ENCODE data around the gene MSLN.

The MSLN gene

GRCh38 chr16:796296-797119 lies 36.0 kb downstream of the MSLN start:
- Histone ChIP-seq H3K4me2 (ENCODE audit: insufficient read depth, low read length) (no peak overlapping the region), H3K9me3 (ENCODE audit: insufficient read depth, low read length, severe bottlenecking) (no peaks in the 10 kb centered on the region), H3K27ac (ENCODE audit: low read length) (no peak overlapping the region), H3K4me1 (ENCODE audit: insufficient read depth, low read length) (no peaks in the 10 kb centered on the region), H4K20me1 (ENCODE audit: insufficient read depth, low read length) (peaks cover 58% of the 10 kb centered on the region), H3K36me3 (ENCODE audit: insufficient read depth, low read length) (peaks cover 59% of the 10 kb centered on the region), H3K4me3 (ENCODE audit: low read depth in 1 of 2, low read length in 2 of 2) (no peak overlapping the region), H3K9ac (ENCODE audit: low read depth, low read length) (no peak overlapping the region), H3K79me2 (ENCODE audit: insufficient read depth, low read length) (peaks cover 2% of the 10 kb centered on the region; the same call in 1 of the 2 replicates), H3K27me3 (ENCODE audit: insufficient read depth, low read length, poor library complexity) (no peaks in the 10 kb centered on the region), H2AFZ (ENCODE audit: low read depth, low read length) (no peak overlapping the region)
- ATAC-seq (ENCODE audit: insufficient read depth, low read depth) (no peak), DNase-seq (no peak)
- TF ChIP-seq CTCF (IDR thresholded peaks at IDR 0.05; ENCODE audit: borderline replicate concordance, extremely low read depth, low read length, poor library complexity, severe bottlenecking), result no peak
- TF ChIP-seq EZH2 (IDR thresholded peaks at IDR 0.05; ENCODE audit: borderline replicate concordance, low read depth, low read length, severe bottlenecking), result no peak

DNA sequence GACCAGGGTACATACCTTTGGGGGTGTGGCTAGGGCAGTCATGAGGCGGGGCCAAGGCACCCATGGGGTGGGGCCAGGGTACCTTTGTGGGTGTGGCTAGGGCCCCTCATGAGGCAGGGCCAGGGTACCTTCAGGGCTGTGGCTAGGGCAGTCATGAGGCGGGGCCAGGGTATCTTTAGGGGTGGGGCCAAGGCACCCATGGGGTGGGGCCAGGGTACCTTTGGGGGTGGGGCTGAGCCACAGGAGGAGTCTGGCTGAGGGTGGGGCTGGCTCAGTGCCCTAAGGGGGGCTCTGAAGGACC lies 36.5 kb downstream of the MSLN start:
- H3K9me3 ChIP-seq (ENCODE audit: insufficient read depth, low read length, severe bottlenecking), result no peaks in the 10 kb centered on the region
- H2AFZ ChIP-seq (ENCODE audit: low read depth, low read length), result no peak overlapping the region
- H3K27me3 ChIP-seq (ENCODE audit: insufficient read depth, low read length, poor library complexity), result no peaks in the 10 kb centered on the region
- peaks cover 54% of the 10 kb centered on the region for H3K36me3 ChIP-seq (ENCODE audit: insufficient read depth, low read length)
- H3K79me2 ChIP-seq (ENCODE audit: insufficient read depth, low read length), result peaks cover under 1% of the 10 kb centered on the region; the same call in 1 of the 2 replicates
- peaks cover 54% of the 10 kb centered on the region for H4K20me1 ChIP-seq (ENCODE audit: insufficient read depth, low read length)
- H3K4me3 ChIP-seq (ENCODE audit: low read depth in 1 of 2, low read length in 2 of 2), result no peak overlapping the region
- H3K4me2 ChIP-seq (ENCODE audit: insufficient read depth, low read length), result no peak overlapping the region
- H3K4me1 ChIP-seq (ENCODE audit: insufficient read depth, low read length), result no peaks in the 10 kb centered on the region
- TF ChIP-seq CTCF (IDR thresholded peaks at IDR 0.05; ENCODE audit: borderline replicate concordance, extremely low read depth, low read length, poor library complexity, severe bottlenecking), result no peak
- no peak for TF ChIP-seq EZH2 (IDR thresholded peaks at IDR 0.05; ENCODE audit: borderline replicate concordance, low read depth, low read length, severe bottlenecking)
- H3K27ac ChIP-seq (ENCODE audit: low read length), result no peak overlapping the region
- DNase-seq (no peak), ATAC-seq (ENCODE audit: insufficient read depth, low read depth) (no peak; the same call in 2 of the 3 replicates)
- H3K9ac ChIP-seq (ENCODE audit: low read depth, low read length), result no peak overlapping the region

- DNase-seq (no peak), ATAC-seq (ENCODE audit: insufficient read depth, low read depth) (no peak)
- no peak overlapping the region for H3K9ac ChIP-seq (ENCODE audit: low read depth, low read length)
- H3K27ac ChIP-seq (ENCODE audit: low read length), result no peak overlapping the region
- H3K9me3 ChIP-seq (ENCODE audit: insufficient read depth, low read length, severe bottlenecking), result no peaks in the 10 kb centered on the region
- H3K4me3 ChIP-seq (ENCODE audit: low read depth in 1 of 2, low read length in 2 of 2), result no peak overlapping the region
- no peaks in the 10 kb centered on the region for H3K4me1 ChIP-seq (ENCODE audit: insufficient read depth, low read length)
- H4K20me1 ChIP-seq (ENCODE audit: insufficient read depth, low read length), result peaks cover 49% of the 10 kb centered on the region
- H3K36me3 ChIP-seq (ENCODE audit: insufficient read depth, low read length), result peaks cover 48% of the 10 kb centered on the region
- no peak overlapping the region for H3K4me2 ChIP-seq (ENCODE audit: insufficient read depth, low read length)
- TF ChIP-seq CTCF (IDR thresholded peaks at IDR 0.05; ENCODE audit: borderline replicate concordance, extremely low read depth, low read length, poor library complexity, severe bottlenecking), result no peak
- TF ChIP-seq EZH2 (IDR thresholded peaks at IDR 0.05; ENCODE audit: borderline replicate concordance, low read depth, low read length, severe bottlenecking), result no peak
- H3K27me3 ChIP-seq (ENCODE audit: insufficient read depth, low read length, poor library complexity), result no peaks in the 10 kb centered on the region
- H2AFZ ChIP-seq (ENCODE audit: low read depth, low read length), result no peak overlapping the region
- no peaks in the 10 kb centered on the region for H3K79me2 ChIP-seq (ENCODE audit: insufficient read depth, low read length)
Observed at GRCh38 chr16:797686-798085, 37.2 kb downstream of the MSLN start.
